T-cell (primary cell): ENCODE data around the gene PLIN5. TPM values are rescaled to one million over a fixed set of nuclear protein-coding genes. Genes with fewer than 3 reads are reported as not detected.

Experiments
- ATAC-seq, 4 experiments: fragments of 200-7000 bp in 3 of 4; fragments of 150-1000 bp in 1 of 4; cut with Tn5 transposase; replicated peaks in 1 of 4; 1 replicate in 3 of 4; 2 replicates in 1 of 4; pipeline ENCODE4 v1.10.0; 2021; ENCODE audit warnings: moderate library complexity in 3 of 4, mild to moderate bottlenecking in 2 of 4, moderate number of reproducible peaks in 1 of 4
- CTCF ChIA-PET, 2 donors: fragments of 300-600 bp; sonication (Branson Sonifier 250); formaldehyde crosslinking; loops; one replicate each; lab custom pipeline; 2022; ENCODE audit warnings: antibody characterized with exemption in 2 of 2; lab: Charles Lee
- POLR2A ChIA-PET, 2 donors: fragments of 300-600 bp; sonication (Branson Sonifier 250); formaldehyde crosslinking; loops; one replicate each; lab custom pipeline; 2022; ENCODE audit warnings: antibody characterized with exemption in 2 of 2; lab: Charles Lee
- DNase-seq, 35 experiments: peaks; one replicate each; pipeline versions ENCODE4 v3.0.0 to v3.0.0-alpha.2; 2013 to 2023
- H3K27ac ChIP-seq: one replicate; pipeline ENCODE4 v1.5.1; 2013; ENCODE audit warnings: low read length
- H3K27me3 ChIP-seq, 2 experiments: replicated peaks in 1 of 2; 1 replicate in 1 of 2; 2 replicates in 1 of 2; pipeline versions ENCODE4 v1.6.1 to v1.7.0; 2013; ENCODE audit warnings: low read length in 1 of 2, mixed read lengths in 1 of 2; ENCODE audit not compliant: control insufficient read depth in 2 of 2, insufficient read depth in 2 of 2; ENCODE audit errors: extremely low read depth in 1 of 2
- H3K36me3 ChIP-seq, 2 donors: 1 replicate in 1 of 2; 2 replicates in 1 of 2; pipeline versions ENCODE4 v1.6.1 to v1.7.0; 2013; ENCODE audit warnings: low read length in 1 of 2; ENCODE audit not compliant: control insufficient read depth in 2 of 2, insufficient read depth in 1 of 2; ENCODE audit errors: extremely low read depth in 1 of 2
- H3K4me1 ChIP-seq, 2 experiments: 1 replicate in 1 of 2; 2 replicates in 1 of 2; pipeline versions ENCODE4 v1.6.1 to v1.7.0; 2013; ENCODE audit warnings: low read length in 2 of 2, mixed read lengths in 1 of 2; ENCODE audit not compliant: insufficient read depth in 2 of 2, control insufficient read depth in 1 of 2; ENCODE audit errors: extremely low read depth in 1 of 2
- H3K4me3 ChIP-seq, 2 donors: 1 replicate in 1 of 2; 2 replicates in 1 of 2; pipeline versions ENCODE4 v1.5.1 to v1.7.0; 2013; ENCODE audit warnings: mild to moderate bottlenecking in 2 of 2, low read length in 1 of 2, moderate library complexity in 1 of 2; ENCODE audit not compliant: control insufficient read depth in 1 of 2; ENCODE audit errors: extremely low read depth in 1 of 2
- H3K9me3 ChIP-seq: 2 replicates; pipeline ENCODE4 v1.7.0; 2013
- H3K27ac Mint-ChIP-seq, 2 donors: one replicate each; pipeline ENCODE4 v1.8.0; 2020 to 2021; ENCODE audit warnings: mild to moderate bottlenecking in 2 of 2, mixed read lengths in 2 of 2
- H3K27me3 Mint-ChIP-seq, 2 donors: one replicate each; pipeline ENCODE4 v1.8.0; 2021 to 2022; ENCODE audit warnings: mixed read lengths in 2 of 2
- H3K36me3 Mint-ChIP-seq: one replicate; pipeline ENCODE4 v1.8.0; 2021; ENCODE audit warnings: mixed read lengths
- H3K4me1 Mint-ChIP-seq, 3 donors: one replicate each; pipeline ENCODE4 v1.8.0; 2020 to 2022; ENCODE audit warnings: mixed read lengths in 3 of 3, mild to moderate bottlenecking in 1 of 3
- H3K4me3 Mint-ChIP-seq, 3 donors: one replicate each; pipeline ENCODE4 v1.8.0; 2020 to 2022; ENCODE audit warnings: mild to moderate bottlenecking in 3 of 3, mixed read lengths in 3 of 3, moderate library complexity in 3 of 3
- H3K9me3 Mint-ChIP-seq, 3 donors: one replicate each; pipeline ENCODE4 v1.8.0; 2020 to 2022; ENCODE audit warnings: mixed read lengths in 3 of 3
- WGBS: methylation state at CpG from one replicate; pipeline ENCODE4 v1.1.5; 2013; ENCODE audit warnings: missing lambda C conversion rate; ENCODE audit not compliant: insufficient coverage; 5-methylcytosine and 5-hydroxymethylcytosine counted together
- total RNA-seq, 35 experiments: library from RNA in 6 of 35; stranded (reverse) in 6 of 35; fragments of 120-200 nt in 1 of 35; gene quantifications; one replicate each; pipeline versions ENCODE4 v1.2.1 to v1.2.4 and lab custom pipeline; 2013 to 2026

The PLIN5 gene
- total RNA-seq, 5 donors from 2014 or later (not counting 1 experiment from before 2014, with no cell fraction given): 0.14 to 2.3 (median 0.99) TPM

DNA sequence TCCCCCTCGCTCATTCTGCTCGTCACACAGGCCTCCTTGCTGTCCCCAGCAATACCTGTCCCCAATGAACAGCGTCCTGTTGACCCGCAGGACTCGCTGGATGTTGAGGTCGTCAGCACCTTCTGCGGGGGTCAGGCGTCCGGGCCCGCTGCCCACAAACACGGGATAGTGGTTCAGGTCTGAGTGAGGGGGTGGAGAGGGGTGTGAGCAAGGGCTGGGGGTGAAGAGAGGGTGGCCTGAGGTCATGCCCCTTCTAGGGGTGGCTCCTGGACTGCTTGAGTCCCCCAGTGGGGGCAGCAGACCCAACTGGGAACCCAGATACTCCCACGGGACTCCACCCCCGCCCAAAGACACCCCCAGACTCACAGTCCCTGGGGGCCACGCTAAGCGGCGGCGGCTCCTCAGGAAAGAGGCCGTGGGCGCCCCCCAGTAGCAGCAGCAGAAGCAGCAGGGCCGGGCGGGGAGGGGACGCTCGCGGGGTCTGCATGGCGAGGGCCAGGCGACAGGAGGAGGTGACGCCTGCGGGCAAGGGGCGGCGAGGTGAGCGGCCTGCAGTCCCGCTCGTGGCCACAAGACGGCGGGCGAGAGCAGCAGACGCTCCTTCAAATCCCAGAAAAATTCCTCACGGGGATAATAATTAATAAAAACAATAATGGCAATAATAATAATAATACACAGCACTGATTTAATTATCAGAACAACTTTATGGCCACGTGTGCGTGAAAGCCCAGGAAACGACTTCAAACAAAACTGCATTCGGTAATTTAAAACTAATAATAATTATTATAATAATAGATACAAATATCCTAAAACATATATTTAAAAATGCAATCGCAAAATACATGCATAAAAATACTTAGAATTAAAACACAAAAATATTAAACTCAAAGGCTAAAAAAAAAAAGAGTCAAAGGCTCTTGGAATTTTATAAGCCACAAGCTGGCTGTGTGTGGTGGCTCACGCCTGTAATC is 23.2 kb upstream of the PLIN5 start:
- Histone ChIP-seq H3K4me1 (peaks cover 0 to 4% of the 10 kb centered on the region in 2 experiments), H3K27ac (no peak overlapping the region), H3K4me3 (no peak overlapping the region), H3K36me3 (no peaks in the 10 kb centered on the region), H3K9me3 (no peaks in the 10 kb centered on the region), H3K27me3 (peaks cover 0 to 27% of the 10 kb centered on the region in 2 experiments)
- Mint-ChIP-seq H3K4me1 (no peaks in the 10 kb centered on the region), H3K27me3 (peaks cover 4 to 8% of the 10 kb centered on the region in 2 donors), H3K4me3 (no peak overlapping the region), H3K9me3 (peaks cover 0 to 3% (median 0%) of the 10 kb centered on the region in 3 donors), H3K36me3 (no peaks in the 10 kb centered on the region), H3K27ac (no peak overlapping the region)
- CTCF ChIA-PET: interaction anchor here in 1 of 2 donors (0.7 kb wide), 1 partner anchor 37 kb away, joined by 10 read pairs; no protein-coding TSS in a partner anchor
- 48% methylated on average over 19 of the region's 44 CpGs for WGBS
- DNase-seq (peak in 12 of 35 experiments; percentile 14 to 61 (median 25)), ATAC-seq (no peak)
- POLR2A ChIA-PET: no interaction called here

DNA sequence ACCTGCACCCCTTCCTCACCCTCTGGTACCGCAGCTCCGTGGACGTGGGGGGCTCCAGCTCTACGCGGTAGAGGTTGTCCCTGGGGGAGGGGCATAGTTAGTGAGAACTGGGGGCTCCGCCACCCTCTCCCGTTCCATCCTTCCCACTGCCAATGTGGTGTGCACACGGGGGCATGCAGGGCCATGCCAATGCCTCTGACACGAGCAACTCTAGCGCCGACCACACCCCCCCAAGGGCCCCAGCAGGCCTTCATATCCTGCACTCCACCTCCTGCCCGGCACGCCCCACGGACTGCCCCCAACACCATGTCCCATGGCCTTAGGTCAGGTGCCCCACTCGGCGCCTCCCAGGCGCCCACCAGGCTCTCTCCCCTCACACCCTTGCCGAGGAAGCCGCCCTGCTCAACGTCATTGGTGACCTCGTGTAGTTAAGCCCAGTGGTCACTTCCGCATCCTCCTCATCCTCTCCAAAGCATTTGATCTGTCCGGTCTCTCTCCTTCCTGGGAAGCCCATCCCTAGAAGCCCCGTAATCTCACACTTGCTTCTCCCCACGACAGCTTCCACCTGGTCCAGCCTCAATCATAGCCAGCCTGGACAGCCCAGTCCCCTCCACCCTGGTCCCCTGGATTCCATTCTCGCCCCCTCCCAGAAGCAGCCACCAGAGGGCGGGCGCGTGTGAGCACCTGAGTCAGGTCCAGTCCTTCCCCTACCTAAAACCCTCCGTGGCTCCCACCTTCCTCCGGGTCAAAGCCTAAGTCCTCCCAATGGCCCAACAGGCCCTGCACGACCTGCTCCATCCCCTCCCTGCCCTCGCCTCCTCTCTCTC is 22.3 kb upstream of the PLIN5 start:
- Histone ChIP-seq H3K27ac (no peak overlapping the region), H3K4me3 (no peak overlapping the region), H3K4me1 (peaks cover 0 to 4% of the 10 kb centered on the region in 2 experiments), H3K27me3 (peaks cover 0 to 31% of the 10 kb centered on the region in 2 experiments), H3K36me3 (no peaks in the 10 kb centered on the region), H3K9me3 (no peaks in the 10 kb centered on the region)
- Mint-ChIP-seq H3K36me3 (no peaks in the 10 kb centered on the region), H3K4me1 (no peaks in the 10 kb centered on the region), H3K4me3 (no peak overlapping the region), H3K27ac (no peak overlapping the region), H3K9me3 (peaks cover 0 to 8% (median 0%) of the 10 kb centered on the region in 3 donors), H3K27me3 (peaks cover 8 to 10% of the 10 kb centered on the region in 2 donors)
- WGBS: 82% methylated on average over 27 of the region's 33 CpGs
- POLR2A ChIA-PET: no interaction called here
- ATAC-seq (no peak), DNase-seq (peak in 5 of 35 experiments; percentile 10 to 23 (median 17))
- CTCF ChIA-PET: interaction anchor here in 1 of 2 donors (0.6 kb wide), 1 partner anchor 178 kb away, joined by 5 read pairs; no protein-coding TSS in a partner anchor

DNA sequence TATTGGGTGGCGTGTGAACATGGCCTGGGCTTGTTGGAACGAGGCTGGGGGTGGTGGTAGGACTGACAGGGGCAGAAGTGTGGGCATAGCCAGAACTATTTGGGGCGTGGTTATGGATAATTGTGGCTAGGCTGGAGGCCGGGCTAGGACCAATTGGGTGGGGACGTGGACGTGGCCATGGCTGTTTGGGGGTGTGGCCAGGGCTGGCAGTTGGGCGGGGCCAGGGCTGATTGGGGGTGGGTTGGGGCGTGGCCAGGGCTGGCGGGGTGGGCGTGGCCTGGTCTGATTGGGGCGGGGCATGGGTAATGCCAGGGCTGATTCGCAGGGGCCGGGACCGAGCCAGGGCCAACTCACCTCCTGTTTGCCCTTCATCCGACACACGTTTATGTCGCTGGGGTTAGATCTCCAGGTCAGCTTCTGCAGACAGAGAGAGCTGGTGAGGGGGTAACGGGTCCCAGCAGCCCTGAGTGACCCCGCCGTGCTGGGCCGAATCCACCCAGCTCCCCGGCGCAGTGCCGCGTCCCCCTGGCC is 21.6 kb upstream of the PLIN5 start:
- Mint-ChIP-seq H3K36me3 (no peaks in the 10 kb centered on the region), H3K4me1 (no peaks in the 10 kb centered on the region), H3K27ac (no peak overlapping the region), H3K27me3 (peaks cover 12 to 14% of the 10 kb centered on the region in 2 donors), H3K4me3 (no peak overlapping the region), H3K9me3 (peaks cover 0 to 8% (median 0%) of the 10 kb centered on the region in 3 donors)
- no peaks in the 10 kb centered on the region for H3K36me3 ChIP-seq
- ChIA-PET CTCF (no interaction called here), POLR2A (no interaction called here)
- H3K27ac ChIP-seq: no peak overlapping the region
- H3K4me1 ChIP-seq: peaks cover 0 to 4% of the 10 kb centered on the region in 2 experiments
- peaks cover 0 to 38% of the 10 kb centered on the region in 2 experiments for H3K27me3 ChIP-seq
- H3K9me3 ChIP-seq: no peaks in the 10 kb centered on the region
- peak in 1 of 35 experiments; percentile 16 for DNase-seq
- 83% methylated on average over 9 of the region's 25 CpGs for WGBS
- no peak overlapping the region for H3K4me3 ChIP-seq
- no peak for ATAC-seq

DNA sequence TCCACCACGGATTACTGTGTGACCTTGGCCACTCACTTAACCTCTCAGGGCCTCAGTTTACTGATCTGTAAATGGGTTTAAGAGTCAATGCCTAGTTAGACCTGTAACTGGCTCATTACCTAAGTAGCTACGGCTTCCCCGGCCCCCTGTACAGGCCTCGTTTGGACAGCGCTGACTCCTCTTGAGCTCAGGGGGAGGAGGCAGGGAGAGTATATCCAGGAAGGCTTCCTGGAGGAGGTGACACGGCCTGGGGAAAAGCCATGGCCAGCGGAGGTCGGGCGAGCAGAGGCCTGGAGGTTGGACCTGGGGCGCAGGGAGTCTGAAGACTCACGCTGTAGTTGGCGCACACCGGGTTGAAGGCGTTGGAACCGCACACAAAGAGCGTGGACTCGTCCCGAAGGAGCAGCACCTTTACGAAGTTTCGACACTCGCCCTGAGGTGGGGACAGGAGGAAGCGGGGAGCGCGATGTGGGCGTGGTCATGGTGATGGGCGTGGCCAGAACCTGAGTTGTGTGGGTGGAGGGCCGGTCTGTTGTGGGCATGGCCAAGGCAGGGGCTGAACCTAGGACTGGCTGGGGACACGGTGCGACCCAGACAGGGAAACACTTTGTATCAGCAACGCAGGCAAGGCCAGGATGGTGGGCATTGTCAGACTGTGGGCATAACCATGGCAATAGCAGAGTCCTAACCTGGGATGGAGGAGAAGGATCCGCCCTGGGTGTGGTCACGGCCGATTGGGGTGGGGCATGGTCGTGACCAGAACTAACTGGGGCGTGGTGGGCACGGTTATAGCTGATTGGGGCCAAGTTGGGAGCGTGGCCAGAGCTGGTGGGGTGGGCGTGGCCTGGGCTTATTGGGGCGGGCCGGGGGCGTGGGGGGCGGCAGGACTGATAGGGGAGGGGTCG is 20.9 kb upstream of the PLIN5 start:
- CTCF ChIA-PET: no interaction called here
- H3K27ac Mint-ChIP-seq: no peak overlapping the region
- no peaks in the 10 kb centered on the region for H3K36me3 ChIP-seq

DNA sequence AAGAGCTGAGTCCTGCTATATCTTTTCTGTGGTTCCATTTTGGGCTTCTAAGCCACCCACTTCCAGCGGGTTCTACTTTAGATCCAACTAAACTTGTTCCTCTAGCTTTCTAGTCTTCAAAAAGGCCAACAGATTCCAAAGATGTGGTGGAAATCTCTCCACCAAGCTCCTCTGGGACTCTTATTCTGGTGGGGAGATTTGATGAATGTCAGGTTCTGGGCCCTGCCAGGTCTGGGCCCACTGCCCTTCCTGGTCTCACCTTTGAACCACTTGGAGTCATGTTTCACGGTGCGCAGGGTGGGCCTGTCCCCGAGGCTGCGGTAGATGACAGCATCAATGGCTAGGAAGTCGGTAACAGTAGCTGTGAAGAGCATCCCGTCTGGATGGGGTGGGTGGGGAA is 19.7 kb upstream of the PLIN5 start:
- H3K36me3 Mint-ChIP-seq: no peaks in the 10 kb centered on the region
- ChIA-PET POLR2A (no interaction called here), CTCF (no interaction called here)
- Histone ChIP-seq H3K27ac (no peak overlapping the region), H3K27me3 (peaks cover 0 to 50% of the 10 kb centered on the region in 2 experiments), H3K4me3 (no peak overlapping the region), H3K36me3 (no peaks in the 10 kb centered on the region), H3K4me1 (peaks cover 0 to 4% of the 10 kb centered on the region in 2 experiments), H3K9me3 (no peaks in the 10 kb centered on the region)
- H3K4me3 Mint-ChIP-seq: no peak overlapping the region
- 100% methylated on average over 5 of the region's 7 CpGs for WGBS
- ATAC-seq: no peak
- peaks cover 0 to 8% (median 0%) of the 10 kb centered on the region in 3 donors for H3K9me3 Mint-ChIP-seq
- H3K4me1 Mint-ChIP-seq: no peaks in the 10 kb centered on the region
- H3K27me3 Mint-ChIP-seq: peaks cover 16 to 18% of the 10 kb centered on the region in 2 donors
- no peak for DNase-seq
- H3K27ac Mint-ChIP-seq: no peak overlapping the region

More for the DNA sequence above, 20.9 kb upstream of the PLIN5 start:
- peaks cover 12 to 15% of the 10 kb centered on the region in 2 donors for H3K27me3 Mint-ChIP-seq
- H3K9me3 ChIP-seq: no peaks in the 10 kb centered on the region
- no peaks in the 10 kb centered on the region for H3K36me3 Mint-ChIP-seq
- H3K4me1 Mint-ChIP-seq: no peaks in the 10 kb centered on the region
- H3K4me1 ChIP-seq: peaks cover 0 to 4% of the 10 kb centered on the region in 2 experiments
- H3K27me3 ChIP-seq: peaks cover 0 to 40% of the 10 kb centered on the region in 2 experiments
- POLR2A ChIA-PET: no interaction called here
- no peak overlapping the region for H3K4me3 Mint-ChIP-seq
- ATAC-seq (no peak), DNase-seq (no peak)
- WGBS: 90% methylated on average over 30 of the region's 43 CpGs
- H3K27ac ChIP-seq: no peak overlapping the region
- peaks cover 0 to 8% (median 0%) of the 10 kb centered on the region in 3 donors for H3K9me3 Mint-ChIP-seq
- no peak overlapping the region for H3K4me3 ChIP-seq
